ENCODE measurements around the gene SLF2.

SLF2 gene

GRCh38 chr10:100907175-100907574 lies 5.6 kb upstream of the SLF2 start:
- DNase-seq = no peak

- no peak for DNase-seq
These were observed 4.9 kb upstream of the SLF2 start for GRCh38 chr10:100907773-100908363.

GRCh38 chr10:100908378-100908777 lies 4.4 kb upstream of the SLF2 start:
- DNase-seq = no peak

- no peak for DNase-seq
These were observed 3.1 kb upstream of the SLF2 start for GRCh38 chr10:100909501-100910263.

- DNase-seq = no peak
These were observed 1.3 kb upstream of the SLF2 start for GRCh38 chr10:100911472-100911871.

GRCh38 chr10:100912013-100912604 lies 654 bp upstream of the SLF2 start:
- peak; percentile 51 for DNase-seq

- no peak for DNase-seq
These were observed 705 bp downstream of the SLF2 start for GRCh38 chr10:100913470-100913865.

- DNase-seq = no peak
These were observed 4.3 kb downstream of the SLF2 start for GRCh38 chr10:100917071-100917470.

- DNase-seq = no peak
These were observed 10.8 kb downstream of the SLF2 start for GRCh38 chr10:100923580-100923979.

- no peak for DNase-seq
These were observed 14.5 kb downstream of the SLF2 start for GRCh38 chr10:100927266-100927665.

- no peak for DNase-seq
These were observed 15.3 kb downstream of the SLF2 start for GRCh38 chr10:100928039-100928438.

GRCh38 chr10:100930368-100930767 lies 17.6 kb downstream of the SLF2 start:
- DNase-seq = no peak

GRCh38 chr10:100934084-100934659 lies 21.4 kb downstream of the SLF2 start:
- no peak for DNase-seq

- no peak for DNase-seq
These were observed 27.1 kb downstream of the SLF2 start for GRCh38 chr10:100939763-100940344.

- no peak for DNase-seq
These were observed 29.5 kb downstream of the SLF2 start for GRCh38 chr10:100942229-100942628.

GRCh38 chr10:100943508-100943907 lies 30.7 kb downstream of the SLF2 start:
- DNase-seq = no peak

- no peak for DNase-seq
These were observed 33.0 kb downstream of the SLF2 start for GRCh38 chr10:100945754-100946153.

GRCh38 chr10:100948916-100949315 lies 36.2 kb downstream of the SLF2 start:
- DNase-seq = no peak

- no peak for DNase-seq
These were observed 47.5 kb downstream of the SLF2 start for GRCh38 chr10:100960251-100960650.

GRCh38 chr10:100962351-100963080 lies 49.8 kb downstream of the SLF2 start:
- DNase-seq = no peak

GRCh38 chr10:100963826-100964225 lies 51.1 kb downstream of the SLF2 start:
- no peak for DNase-seq

- DNase-seq = no peak
These were observed 53.1 kb downstream of the SLF2 start for GRCh38 chr10:100965820-100966219.

- DNase-seq = no peak
These were observed 54.1 kb downstream of the SLF2 start for GRCh38 chr10:100966887-100967286.
